GM12872 (cell line): ENCODE measurements around the gene ATXN1.

Source experiments
- CTCF ChIP-seq: IDR thresholded peaks from 3 replicates; pipeline ENCODE4 v1.5.1; 2011; ENCODE audit warnings: low read depth, mild to moderate bottlenecking, low read length, moderate library complexity; ENCODE audit not compliant: insufficient read depth

The ATXN1 gene

DNA sequence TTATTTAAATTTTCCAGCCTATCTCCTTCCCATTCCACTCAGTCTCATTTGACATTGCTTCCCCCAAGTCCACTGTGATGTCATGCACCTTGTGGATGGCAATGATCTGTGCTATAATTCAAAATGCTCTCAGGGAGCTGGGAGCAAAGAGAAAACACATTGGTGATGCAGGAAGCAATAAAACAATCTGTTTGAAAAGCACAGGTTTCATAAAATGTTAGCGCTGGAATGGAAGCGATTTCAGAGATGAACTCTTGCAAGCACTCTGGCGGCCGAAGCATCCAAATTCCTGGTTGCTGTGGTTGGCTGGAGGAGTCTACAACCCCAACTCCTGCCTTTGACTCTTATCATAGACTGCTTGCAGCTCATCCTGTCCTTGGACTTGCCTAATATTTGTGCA, 355.9 kb downstream of the ATXN1 start:
- TF ChIP-seq CTCF = no peak

- no peak for TF ChIP-seq CTCF
Measured at GRCh38 chr6:16404456-16404855, 356.8 kb downstream of the ATXN1 start.

DNA sequence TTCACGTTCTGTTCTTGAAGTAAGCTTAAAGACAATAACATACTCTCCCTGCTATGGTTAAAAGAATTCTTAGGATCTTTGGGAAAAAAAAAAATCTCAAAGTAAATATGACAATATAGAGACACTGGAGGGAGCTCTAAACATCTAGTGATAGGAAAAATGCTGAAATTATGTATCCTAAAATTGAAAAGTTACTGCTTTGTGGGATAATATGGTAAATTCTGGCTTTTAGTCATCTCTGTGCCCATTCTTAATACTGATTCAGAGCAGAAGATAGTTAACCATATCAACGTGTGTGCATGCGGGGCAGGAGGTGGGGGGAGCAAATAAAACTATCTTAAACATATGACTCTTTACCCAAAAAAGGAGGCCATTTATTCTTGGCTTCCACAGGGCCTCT, 357.4 kb downstream of the ATXN1 start:
- no peak; the same call in 2 of the 3 replicates for TF ChIP-seq CTCF

DNA sequence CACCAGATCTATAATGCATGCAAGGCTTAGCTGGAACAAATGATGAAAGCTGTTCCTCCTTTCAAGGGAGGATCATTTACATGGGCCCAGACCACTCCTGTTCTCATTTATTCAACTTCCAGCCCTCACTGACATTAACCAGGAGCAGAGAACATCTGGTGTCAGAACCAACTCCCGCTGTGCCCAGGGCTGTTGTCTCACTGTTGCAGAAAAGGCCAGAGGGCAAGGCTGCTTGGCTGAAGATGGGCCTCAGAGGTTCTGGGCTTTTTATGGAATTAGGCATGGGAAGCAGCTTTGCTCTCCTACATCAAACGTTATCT, 358.7 kb downstream of the ATXN1 start:
- TF ChIP-seq CTCF = no peak

DNA sequence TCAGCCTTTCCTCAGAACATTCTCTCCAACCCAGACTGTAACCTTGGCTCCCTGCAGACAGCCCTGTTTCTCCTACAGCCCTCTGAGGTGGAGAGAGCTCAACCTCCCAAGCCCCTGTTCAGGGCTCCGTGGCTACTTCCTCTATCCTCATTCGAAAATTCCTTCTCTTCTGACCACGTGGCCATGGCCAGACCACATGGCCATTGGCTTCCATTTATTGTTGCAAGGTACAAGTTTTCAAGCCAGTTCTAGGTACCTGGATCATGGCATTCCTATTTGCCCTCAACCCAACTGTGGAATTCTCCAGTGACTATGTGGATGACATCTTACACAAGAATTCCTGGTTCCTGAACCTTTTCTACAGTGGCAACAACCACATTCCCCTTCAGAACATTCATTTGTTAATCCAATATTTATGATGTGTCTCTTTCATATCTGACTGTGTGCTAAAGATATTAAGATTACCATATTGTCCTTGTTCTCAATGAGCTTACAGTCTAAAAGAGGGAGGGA, 361.0 kb downstream of the ATXN1 start:
- no peak for TF ChIP-seq CTCF

DNA sequence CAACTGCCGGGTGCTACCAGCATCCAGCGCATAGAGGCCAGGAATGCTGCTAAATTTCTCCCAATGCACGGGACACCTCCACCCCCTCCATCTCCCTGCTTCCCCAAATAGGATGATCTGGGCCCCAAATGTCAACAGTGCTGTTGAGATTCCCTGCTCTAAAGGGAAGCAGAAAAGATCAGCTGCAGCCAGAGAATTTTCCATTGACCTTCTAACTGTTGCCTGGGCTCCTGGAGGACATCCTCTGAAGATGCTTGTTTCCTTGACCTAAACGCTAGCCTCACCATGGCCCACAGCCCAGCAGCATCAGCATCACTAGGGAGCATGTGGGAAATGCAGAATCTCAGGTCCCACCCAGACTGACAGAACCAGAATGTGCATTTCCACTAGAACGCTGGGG, 361.6 kb downstream of the ATXN1 start:
- TF ChIP-seq CTCF = no peak

- TF ChIP-seq CTCF = no peak
Measured at GRCh38 chr6:16399158-16399557, 362.1 kb downstream of the ATXN1 start.

GRCh38 chr6:16398587-16398986, 362.7 kb downstream of the ATXN1 start:
- TF ChIP-seq CTCF = no peak
